A549 treated with AZD9567 at 1 μM for 4 hours (cell line): ENCODE measurements around the gene CD69. TPM values are rescaled to one million over a fixed set of nuclear protein-coding genes. Genes with fewer than 3 reads are reported as not detected.

Experiments
- total RNA-seq: library from RNA; stranded (reverse); fragments of 200-300 nt; extraction: Qiagen RNA extraction; gene quantifications from 5 replicates; pipeline ENCODE4 v1.2.3, GENCODE V29; 2022; ENCODE audit not compliant: insufficient read depth

CD69 gene
- total RNA-seq = not detected in 5 replicates

GRCh38 chr12:9760699-9761418 lies at the start of gene CD69:
Gene CD69 (minus strand): TSS chr12:9760901. CDS start chr12:9760820, 81 bp downstream.

GRCh38 chr12:9732921-9733461 lies 27.7 kb downstream of the CD69 start, which contains the start of gene CLECL1:
Gene CLECL1 (minus strand): TSS chr12:9733097.

Other genes starting within 250 kb of the CD69 start
- gene KLRB1, start 153.0 kb downstream of the CD69 start, total RNA-seq = not detected in 5 replicates
- 0.60 to 1.5 TPM (median 0.81 TPM) in 5 replicates for gene CLEC2D, start 91.2 kb downstream of the CD69 start, total RNA-seq
- not detected in 5 replicates for gene CLECL1, start 27.8 kb downstream of the CD69 start, total RNA-seq
- gene KLRF1, start 66.6 kb upstream of the CD69 start, total RNA-seq = not detected in 5 replicates
- gene CLEC2B, start 108.5 kb upstream of the CD69 start, total RNA-seq = 1.1 to 3.3 TPM (median 1.2 TPM) in 5 replicates
- not detected in 5 replicates for gene KLRF2, start 120.6 kb upstream of the CD69 start, total RNA-seq
- gene CLEC2A, start 171.5 kb upstream of the CD69 start, total RNA-seq = not detected in 5 replicates
- gene CLEC12A, start 210.5 kb upstream of the CD69 start, total RNA-seq = not detected in 5 replicates
- not detected in 5 replicates for gene CLEC1B, start 238.2 kb upstream of the CD69 start, total RNA-seq
- gene CLEC12B, start 249.7 kb upstream of the CD69 start, total RNA-seq = not detected in 5 replicates